HCT116 (cell line): ENCODE results near the gene AOAH. TPM values are rescaled to one million over a fixed set of nuclear protein-coding genes. Genes with fewer than 3 reads are reported as not detected.

ENCODE experiments used
- ATAC-seq: fragments of 200-7000 bp; cut with Tn5 transposase; 2 replicates; pipeline ENCODE4 v1.9.1; 2020; ENCODE audit warnings: mild to moderate bottlenecking, moderate library complexity
- BruUV-seq: library from RNA; stranded (reverse); fragments of 400-500 nt; replicated peaks from 2 replicates; lab custom pipeline; 2021; lab: Mats Ljungman, UMichigan
- CTCF ChIA-PET: fragments of 300-600 bp; sonication (Branson Sonifier 250); formaldehyde crosslinking; loops from one replicate; lab custom pipeline; 2021; ENCODE audit warnings: antibody characterized with exemption; lab: Charles Lee
- POLR2A ChIA-PET: fragments of 300-600, 350-600 bp; sonication (Branson Sonifier 250); formaldehyde crosslinking; loops from one replicate; lab custom pipeline; 2021; ENCODE audit warnings: antibody characterized with exemption; lab: Charles Lee
- RAD21 ChIA-PET, 2 experiments: fragments of 300-600 bp; sonication (Branson Sonifier 250); formaldehyde crosslinking; loops; one replicate each; lab custom pipeline; 2023; ENCODE audit warnings: low total read pairs in 2 of 2; ENCODE audit not compliant: uncharacterized antibody in 2 of 2, unreplicated experiment in 2 of 2, low non-redundant PET in 1 of 2; lab: Charles Lee
- DNase-seq: peaks from one replicate; pipeline ENCODE4 v3.0.0-alpha.2; 2010; ENCODE audit warnings: low read depth, low spot score
- H2AFZ ChIP-seq: fragments of 200-600 bp; shearing (Covaris generic), sonication (generic); 2 replicates; pipeline ENCODE4 v1.6.1; 2017; ENCODE audit warnings: low read depth, mixed run types, mixed read lengths, antibody characterized with exemption, low read length; ENCODE audit not compliant: poor library complexity, severe bottlenecking
- H3K27ac ChIP-seq: 2 replicates; pipeline ENCODE4 v1.5.1; 2012; ENCODE audit warnings: low read depth, low read length
- H3K27me3 ChIP-seq: fragments of 200-600 bp; sonication (generic); 2 replicates; pipeline ENCODE4 v1.6.1; 2016; ENCODE audit warnings: mixed run types, low read length, mixed read lengths; ENCODE audit not compliant: insufficient read depth
- H3K36me3 ChIP-seq, 2 experiments: fragments of 200-500 bp in 1 of 2; fragments of 200-600 bp in 1 of 2; sonication (Bioruptor generic) in 1 of 2; sonication (generic) in 1 of 2; 2 replicates each; pipeline versions ENCODE4 v1.5.1 to v1.6.1; 2014 to 2016; ENCODE audit warnings: low read length in 2 of 2, inconsistent platforms in 1 of 2, mixed read lengths in 1 of 2, mixed run types in 1 of 2; ENCODE audit not compliant: insufficient read depth in 2 of 2, control insufficient read depth in 1 of 2
- H3K4me1 ChIP-seq, 2 experiments: fragments of 200-600 bp in 1 of 2; sonication (generic) in 1 of 2; 2 replicates each; pipeline versions ENCODE4 v1.5.1 to v1.6.1; 2012 to 2017; ENCODE audit warnings: low read length in 2 of 2, inconsistent platforms in 1 of 2, mild to moderate bottlenecking in 1 of 2, mixed read lengths in 1 of 2, mixed run types in 1 of 2, moderate library complexity in 1 of 2; ENCODE audit not compliant: insufficient read depth in 2 of 2, control insufficient read depth in 1 of 2
- H3K4me2 ChIP-seq: fragments of 200-600 bp; sonication (generic); 2 replicates; pipeline ENCODE4 v1.6.1; 2017; ENCODE audit warnings: mixed run types, low read length, mixed read lengths
- H3K4me3 ChIP-seq, 2 experiments: fragments of 200-600 bp in 1 of 2; sonication (generic) in 1 of 2; replicated peaks in 1 of 2; 2 replicates each; pipeline ENCODE4 v1.5.1; 2011 to 2016; ENCODE audit warnings: low read length in 2 of 2, control low read depth in 1 of 2, low read depth in 1 of 2, mild to moderate bottlenecking in 1 of 2, mixed read lengths in 1 of 2, mixed run types in 1 of 2
- H3K79me2 ChIP-seq: fragments of 200-600 bp; sonication (generic); 2 replicates; pipeline ENCODE4 v1.6.1; 2017; ENCODE audit warnings: mild to moderate bottlenecking, mixed run types, low read length, moderate library complexity, mixed read lengths; ENCODE audit not compliant: insufficient read depth
- H3K9ac ChIP-seq: fragments of 200-600 bp; sonication (generic); 2 replicates; pipeline ENCODE4 v1.6.1; 2016; ENCODE audit warnings: low read length, mixed read lengths
- H3K9me2 ChIP-seq: fragments of 200-600 bp; sonication (generic), shearing (Covaris generic); 2 replicates; pipeline ENCODE4 v1.6.1; 2017; ENCODE audit warnings: mixed run types, mild to moderate bottlenecking, moderate library complexity; ENCODE audit not compliant: insufficient read depth
- H3K9me3 ChIP-seq, 2 experiments: fragments of 200-500 bp in 1 of 2; fragments of 200-600 bp in 1 of 2; sonication (Bioruptor generic) in 1 of 2; sonication (generic) in 1 of 2; 2 replicates each; pipeline ENCODE4 v1.6.1; 2014 to 2017; ENCODE audit warnings: low read length in 2 of 2, mixed read lengths in 2 of 2, inconsistent platforms in 1 of 2, low read depth in 1 of 2, mild to moderate bottlenecking in 1 of 2, mixed run types in 1 of 2, moderate library complexity in 1 of 2; ENCODE audit not compliant: control insufficient read depth in 1 of 2, insufficient read depth in 1 of 2
- H4K20me1 ChIP-seq: fragments of 200-600 bp; sonication (generic), shearing (Covaris generic); 2 replicates; pipeline ENCODE4 v1.6.1; 2017; ENCODE audit warnings: mixed run types, mild to moderate bottlenecking, moderate library complexity; ENCODE audit not compliant: insufficient read depth
- CBX3 ChIP-seq: IDR thresholded peaks from 2 replicates; pipeline ENCODE4 v1.6.1; 2012; ENCODE audit warnings: low read depth
- EZH2phosphoT487 ChIP-seq: fragments of 200-600 bp; IDR thresholded peaks from 2 replicates; pipeline ENCODE4 v1.6.1; 2018; ENCODE audit warnings: antibody characterized with exemption, borderline replicate concordance
- FOSL1 ChIP-seq: IDR thresholded peaks from 2 replicates; pipeline ENCODE4 v1.6.1; 2012; ENCODE audit warnings: low read depth
- JUND ChIP-seq: IDR thresholded peaks from 2 replicates; pipeline ENCODE4 v1.6.1; 2012
- POLR2AphosphoS5 ChIP-seq: IDR thresholded peaks from 2 replicates; pipeline ENCODE4 v1.6.1; 2011; ENCODE audit warnings: mild to moderate bottlenecking, low read depth, low read length, moderate library complexity
- RAD21 ChIP-seq: IDR thresholded peaks from 2 replicates; pipeline ENCODE4 v1.6.1; 2012; ENCODE audit warnings: low read depth, mild to moderate bottlenecking
- SIN3A ChIP-seq: IDR thresholded peaks from 2 replicates; pipeline ENCODE4 v1.6.1; 2012; ENCODE audit warnings: low read depth
- SP1 ChIP-seq: IDR thresholded peaks from 2 replicates; pipeline ENCODE4 v1.6.1; 2012; ENCODE audit warnings: low read depth
- SRF ChIP-seq: IDR thresholded peaks from 2 replicates; pipeline ENCODE4 v1.6.1; 2012; ENCODE audit warnings: low read depth
- TCF7L2 ChIP-seq: IDR thresholded peaks from 2 replicates; pipeline ENCODE4 v1.7.0; 2011; ENCODE audit warnings: borderline replicate concordance, inconsistent platforms; ENCODE audit not compliant: insufficient read depth, insufficient read length; ENCODE audit errors: extremely low read depth
- ZNF274 ChIP-seq: fragments of 200-500 bp; sonication (Bioruptor generic); IDR thresholded peaks from 2 replicates; pipeline ENCODE4 v1.6.1; 2014; ENCODE audit warnings: mild to moderate bottlenecking, low read depth, low read length, inconsistent platforms
- intact Hi-C: fragments of 100-400 bp; cut with micrococcal nuclease; formaldehyde crosslinking; loops from 2 replicates; pipeline ENCODE4 v1.10.0; 2022
- total RNA-seq: library from RNA; stranded (reverse); gene quantifications from one replicate; pipeline ENCODE4 v1.2.1, GENCODE V29; 2021; ENCODE audit not compliant: unreplicated experiment
- TF ChIP-seq, protein P1 (sequence below): IDR thresholded peaks from 2 replicates; pipeline ENCODE4 v1.6.1; 2012; ENCODE audit warnings: low read depth
- TF ChIP-seq, protein P2 (sequence below): IDR thresholded peaks from 2 replicates; pipeline ENCODE4 v1.6.1; 2012

Gene AOAH
- total RNA-seq, 1 experiment from 2014 or later, result 1.1 TPM

DNA sequence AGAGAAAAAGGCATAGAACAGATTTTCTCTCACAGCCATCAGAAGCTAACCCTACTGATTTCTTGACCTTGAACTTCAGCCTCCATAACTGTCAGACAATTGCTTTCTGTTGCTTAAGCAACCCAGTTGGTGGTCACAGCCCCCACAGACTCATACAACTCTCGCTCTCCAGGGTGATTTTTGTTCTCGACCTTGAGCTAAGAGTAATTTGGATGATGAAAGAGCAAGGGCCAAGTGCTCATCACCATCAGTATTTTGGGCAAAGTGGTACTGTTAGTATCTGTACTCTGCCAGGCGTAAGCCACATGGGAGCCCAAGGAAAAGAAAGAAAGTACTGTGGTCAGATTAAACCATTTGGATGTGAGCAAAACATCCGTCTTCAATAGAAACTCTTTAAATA lies 81.9 kb downstream of the AOAH start:
- H3K9me2 ChIP-seq, result no peaks in the 10 kb centered on the region
- intact Hi-C loops, result no loop called here
- CTCF ChIA-PET, result no interaction called here
- no TSS peak for BruUV-seq
- no peak for ATAC-seq
- no peaks in the 10 kb centered on the region for H3K27me3 ChIP-seq
- no peaks in the 10 kb centered on the region for H3K9me3 ChIP-seq
- POLR2A ChIA-PET, result no interaction called here
- H3K4me2 ChIP-seq, result no peak overlapping the region
- H3K36me3 ChIP-seq, result no peaks in the 10 kb centered on the region
- no peaks in the 10 kb centered on the region for H3K4me1 ChIP-seq
- TF ChIP-seq JUND (no peak), RAD21 (no peak), SP1 (no peak), ZNF274 (no peak), FOSL1 (no peak), POLR2AphosphoS5 (no peak)
- TF ChIP-seq, protein P1, sequence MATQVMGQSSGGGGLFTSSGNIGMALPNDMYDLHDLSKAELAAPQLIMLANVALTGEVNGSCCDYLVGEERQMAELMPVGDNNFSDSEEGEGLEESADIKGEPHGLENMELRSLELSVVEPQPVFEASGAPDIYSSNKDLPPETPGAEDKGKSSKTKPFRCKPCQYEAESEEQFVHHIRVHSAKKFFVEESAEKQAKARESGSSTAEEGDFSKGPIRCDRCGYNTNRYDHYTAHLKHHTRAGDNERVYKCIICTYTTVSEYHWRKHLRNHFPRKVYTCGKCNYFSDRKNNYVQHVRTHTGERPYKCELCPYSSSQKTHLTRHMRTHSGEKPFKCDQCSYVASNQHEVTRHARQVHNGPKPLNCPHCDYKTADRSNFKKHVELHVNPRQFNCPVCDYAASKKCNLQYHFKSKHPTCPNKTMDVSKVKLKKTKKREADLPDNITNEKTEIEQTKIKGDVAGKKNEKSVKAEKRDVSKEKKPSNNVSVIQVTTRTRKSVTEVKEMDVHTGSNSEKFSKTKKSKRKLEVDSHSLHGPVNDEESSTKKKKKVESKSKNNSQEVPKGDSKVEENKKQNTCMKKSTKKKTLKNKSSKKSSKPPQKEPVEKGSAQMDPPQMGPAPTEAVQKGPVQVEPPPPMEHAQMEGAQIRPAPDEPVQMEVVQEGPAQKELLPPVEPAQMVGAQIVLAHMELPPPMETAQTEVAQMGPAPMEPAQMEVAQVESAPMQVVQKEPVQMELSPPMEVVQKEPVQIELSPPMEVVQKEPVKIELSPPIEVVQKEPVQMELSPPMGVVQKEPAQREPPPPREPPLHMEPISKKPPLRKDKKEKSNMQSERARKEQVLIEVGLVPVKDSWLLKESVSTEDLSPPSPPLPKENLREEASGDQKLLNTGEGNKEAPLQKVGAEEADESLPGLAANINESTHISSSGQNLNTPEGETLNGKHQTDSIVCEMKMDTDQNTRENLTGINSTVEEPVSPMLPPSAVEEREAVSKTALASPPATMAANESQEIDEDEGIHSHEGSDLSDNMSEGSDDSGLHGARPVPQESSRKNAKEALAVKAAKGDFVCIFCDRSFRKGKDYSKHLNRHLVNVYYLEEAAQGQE, result no peak
- TF ChIP-seq, all 23 proteins: peak for 0
- Histone ChIP-seq H3K79me2 (no peaks in the 10 kb centered on the region), H2AFZ (no peak overlapping the region), H3K27ac (no peak overlapping the region), H3K9ac (no peak overlapping the region), H3K4me3 (no peak overlapping the region), H4K20me1 (no peaks in the 10 kb centered on the region)
- RAD21 ChIA-PET, result no interaction called here
- no peak for DNase-seq

DNA sequence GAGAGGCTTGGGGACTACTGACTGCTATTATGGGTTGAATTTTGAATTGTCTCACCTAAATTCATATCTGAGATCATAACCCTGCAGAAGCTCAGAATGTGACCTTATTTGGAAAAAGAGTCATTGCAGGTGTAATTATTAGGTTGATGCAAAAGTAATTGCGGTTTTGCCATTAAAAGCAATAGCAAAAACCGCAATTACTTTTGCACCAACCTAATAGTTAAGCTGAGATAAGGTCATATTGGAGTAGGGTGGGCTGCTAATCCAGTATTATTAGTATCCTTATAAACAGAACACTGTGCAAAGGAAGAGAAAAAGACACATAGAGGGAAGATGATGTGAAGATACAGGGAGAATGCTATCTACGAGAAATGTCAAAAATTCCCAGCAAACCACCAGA lies 82.3 kb downstream of the AOAH start:
- Histone ChIP-seq H3K36me3 (no peaks in the 10 kb centered on the region), H3K79me2 (no peaks in the 10 kb centered on the region), H3K9me3 (no peaks in the 10 kb centered on the region), H3K9ac (no peak overlapping the region), H3K4me1 (no peaks in the 10 kb centered on the region), H3K4me3 (no peak overlapping the region), H3K9me2 (no peaks in the 10 kb centered on the region), H2AFZ (no peak overlapping the region), H3K4me2 (no peak overlapping the region), H4K20me1 (no peaks in the 10 kb centered on the region), H3K27ac (no peak overlapping the region), H3K27me3 (no peaks in the 10 kb centered on the region)
- no TSS peak for BruUV-seq
- no peak for ATAC-seq
- ChIA-PET CTCF (no interaction called here), RAD21 (no interaction called here), POLR2A (no interaction called here)
- DNase-seq, result no peak
- intact Hi-C loops, result no loop called here
- TF ChIP-seq TCF7L2 (no peak), EZH2phosphoT487 (no peak), SRF (no peak), CBX3 (no peak), SIN3A (no peak), JUND (no peak)
- TF ChIP-seq, protein P2, sequence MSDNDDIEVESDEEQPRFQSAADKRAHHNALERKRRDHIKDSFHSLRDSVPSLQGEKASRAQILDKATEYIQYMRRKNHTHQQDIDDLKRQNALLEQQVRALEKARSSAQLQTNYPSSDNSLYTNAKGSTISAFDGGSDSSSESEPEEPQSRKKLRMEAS, result no peak
